SK-N-MC (cell line): ENCODE measurements around the gene BMP10.

Source experiments
- EZH2 ChIP-seq: fragments of 200-600 bp; sonication (generic); IDR thresholded peaks from one replicate; pipeline ENCODE4 v1.6.1; 2017; ENCODE audit warnings: antibody characterized with exemption
- POLR2AphosphoS5 ChIP-seq: IDR thresholded peaks from 2 replicates; pipeline ENCODE4 v1.6.1; 2012; ENCODE audit warnings: mild to moderate bottlenecking, low read depth, low read length, borderline replicate concordance

DNA sequence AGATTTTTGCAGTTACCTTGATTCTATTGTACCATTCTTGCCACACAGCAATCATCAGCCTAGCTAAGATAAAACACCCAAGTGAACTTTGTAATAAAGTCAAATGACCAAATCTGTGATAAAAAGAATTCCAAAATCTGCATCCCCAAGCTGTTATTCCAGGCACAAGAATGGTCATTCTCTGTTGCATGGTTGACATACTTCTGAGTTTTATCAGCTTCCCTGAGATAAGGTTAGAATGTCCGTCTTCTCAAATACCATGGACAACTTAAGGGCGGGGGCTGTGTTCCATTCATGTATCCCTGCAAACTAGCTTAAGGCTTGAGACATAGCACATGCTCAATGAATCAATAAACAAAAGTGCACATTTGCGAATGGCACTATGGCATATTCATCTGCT, 8.1 kb upstream of the BMP10 start:
- TF ChIP-seq EZH2 (no peak), POLR2AphosphoS5 (no peak)
